GM10266 (cell line): ENCODE measurements around the gene SSTR5.

Source experiments
- DNase-seq: peaks from one replicate; pipeline ENCODE4 v3.0.0; 2012; ENCODE audit errors: extremely low spot score
- CTCF ChIP-seq: IDR thresholded peaks from 2 replicates; pipeline ENCODE4 v1.5.1; 2012; ENCODE audit warnings: mild to moderate bottlenecking, low read depth; ENCODE audit not compliant: control insufficient read depth, insufficient read depth; ENCODE audit errors: missing control alignments

The SSTR5 gene

DNA sequence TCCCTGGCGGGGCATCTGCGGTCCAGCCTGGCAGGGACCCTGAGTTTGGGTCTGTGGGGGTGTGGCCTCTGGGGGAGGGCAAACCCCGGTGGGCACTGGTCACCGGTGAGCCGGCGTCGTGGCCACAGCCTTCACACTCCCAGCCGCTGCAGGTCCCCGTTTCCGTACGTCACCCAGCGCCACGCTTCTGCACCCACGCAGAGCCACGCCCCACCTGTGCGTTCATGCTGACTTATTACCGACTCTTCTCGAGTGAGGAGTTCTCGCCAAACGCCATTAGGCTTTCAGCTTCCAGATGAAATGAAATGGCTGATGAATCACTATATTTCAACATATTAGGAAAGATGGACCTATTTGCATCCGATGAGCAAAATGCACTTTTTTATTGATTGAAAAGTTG lies 8.8 kb upstream of the SSTR5 start:
- no peak for DNase-seq
- TF ChIP-seq CTCF = no peak

DNA sequence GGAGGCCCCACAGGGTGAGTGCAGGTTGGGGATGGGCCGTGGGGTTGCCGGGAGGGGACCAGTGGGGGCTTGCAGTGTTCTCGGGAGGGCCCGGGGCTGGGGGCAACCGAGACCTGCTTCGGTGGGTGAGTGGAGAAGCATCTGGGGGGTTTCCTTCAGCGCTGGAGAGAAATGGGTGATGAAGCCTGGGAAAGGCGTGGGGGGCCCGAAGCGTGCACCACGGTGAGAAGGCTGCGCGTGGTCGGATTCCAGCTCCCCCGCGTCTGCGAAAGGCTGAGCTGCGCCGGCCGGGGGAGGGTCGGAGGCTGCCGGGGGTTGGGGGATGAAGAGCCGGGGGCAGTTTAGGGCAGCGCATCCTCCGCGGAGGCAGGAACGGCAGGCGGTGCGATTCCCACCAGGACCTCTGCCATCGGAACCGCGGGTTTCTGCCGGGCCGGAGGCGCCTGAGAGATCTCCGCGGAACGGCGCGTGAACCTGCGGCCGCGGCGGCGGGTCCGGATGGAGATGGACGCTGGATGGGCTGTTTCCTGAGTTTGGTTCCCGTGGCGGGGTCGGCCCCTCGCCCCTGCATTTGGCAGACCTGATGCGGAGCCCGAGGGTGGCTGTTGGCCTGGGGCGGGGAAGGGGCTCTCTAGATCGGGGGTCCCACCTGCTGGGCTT lies 6.9 kb upstream of the SSTR5 start:
- no peak for TF ChIP-seq CTCF
- no peak for DNase-seq

DNA sequence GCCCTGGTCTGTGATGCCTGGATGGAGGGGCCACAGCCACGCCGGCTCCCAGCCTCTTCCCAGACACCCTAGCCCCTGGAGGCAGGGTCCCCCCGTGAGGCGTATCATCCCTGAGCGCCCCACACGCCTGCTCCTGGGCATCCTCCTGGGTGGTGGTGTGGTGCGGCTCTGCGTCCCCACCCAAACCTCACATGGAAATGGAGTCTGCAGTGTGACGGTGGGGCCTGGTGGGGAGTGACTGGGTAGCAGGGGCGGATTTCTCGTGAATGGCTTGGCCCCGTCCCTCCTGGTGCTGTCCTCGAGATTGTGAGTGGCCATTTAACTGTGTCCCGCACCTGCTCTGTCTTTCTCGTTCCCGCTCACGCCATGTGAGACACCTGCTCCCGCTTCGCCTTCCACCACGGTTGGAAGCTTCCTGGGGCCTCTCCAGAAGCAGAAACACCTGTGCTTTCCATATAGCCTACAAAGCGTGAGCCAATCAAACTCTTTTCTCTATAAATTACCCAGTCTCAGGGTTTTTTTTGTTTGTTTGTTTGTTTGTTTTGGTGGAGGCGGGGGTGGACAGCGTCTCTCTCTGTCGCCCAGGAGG lies 5.9 kb upstream of the SSTR5 start:
- no peak for DNase-seq
- TF ChIP-seq CTCF = no peak

DNA sequence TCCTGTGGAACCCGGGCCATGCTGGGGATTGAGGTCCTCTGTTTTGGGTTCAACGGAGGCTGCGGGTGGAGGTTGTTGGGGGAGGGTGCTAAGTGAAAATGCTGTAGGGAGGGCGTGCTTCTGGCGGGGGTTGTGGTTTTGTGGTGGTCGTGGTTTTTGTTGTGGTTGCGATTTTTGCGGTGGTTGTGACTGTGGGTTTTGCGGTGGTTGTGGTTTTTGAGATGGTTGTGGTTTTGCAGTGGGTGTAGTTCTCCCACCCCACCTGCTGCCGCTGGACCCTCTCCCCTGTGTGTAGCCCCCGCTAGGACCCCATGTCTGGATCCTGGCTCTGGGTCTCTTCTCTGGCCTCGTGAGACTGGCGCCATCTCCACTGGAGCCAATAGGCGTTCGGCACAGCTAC lies 4.9 kb upstream of the SSTR5 start:
- TF ChIP-seq CTCF = no peak
- no peak for DNase-seq

GRCh38 chr16:1068451-1068850 lies 4.1 kb upstream of the SSTR5 start:
- TF ChIP-seq CTCF = no peak
- no peak for DNase-seq

DNA sequence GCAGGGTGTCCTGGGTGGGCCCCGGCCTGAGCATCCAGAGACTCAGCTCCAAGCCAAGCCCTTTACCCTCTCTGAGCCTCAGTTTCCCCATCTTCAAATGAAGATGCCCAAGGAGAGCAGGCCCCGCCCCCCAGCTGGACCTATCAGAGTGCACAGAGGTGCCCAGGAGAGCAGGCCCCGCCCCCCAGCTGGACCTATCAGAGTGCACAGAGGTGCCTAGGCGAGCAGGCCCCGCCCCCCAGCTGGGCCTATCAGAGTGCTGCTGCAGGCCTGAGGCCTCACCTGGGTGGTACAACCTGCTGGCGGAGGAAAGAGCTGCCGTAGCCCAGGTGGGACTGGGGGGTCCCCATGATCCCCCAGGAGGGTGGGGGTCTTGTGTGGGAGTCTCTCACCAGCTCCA lies 3.4 kb upstream of the SSTR5 start:
- DNase-seq = no peak
- no peak for TF ChIP-seq CTCF

DNA sequence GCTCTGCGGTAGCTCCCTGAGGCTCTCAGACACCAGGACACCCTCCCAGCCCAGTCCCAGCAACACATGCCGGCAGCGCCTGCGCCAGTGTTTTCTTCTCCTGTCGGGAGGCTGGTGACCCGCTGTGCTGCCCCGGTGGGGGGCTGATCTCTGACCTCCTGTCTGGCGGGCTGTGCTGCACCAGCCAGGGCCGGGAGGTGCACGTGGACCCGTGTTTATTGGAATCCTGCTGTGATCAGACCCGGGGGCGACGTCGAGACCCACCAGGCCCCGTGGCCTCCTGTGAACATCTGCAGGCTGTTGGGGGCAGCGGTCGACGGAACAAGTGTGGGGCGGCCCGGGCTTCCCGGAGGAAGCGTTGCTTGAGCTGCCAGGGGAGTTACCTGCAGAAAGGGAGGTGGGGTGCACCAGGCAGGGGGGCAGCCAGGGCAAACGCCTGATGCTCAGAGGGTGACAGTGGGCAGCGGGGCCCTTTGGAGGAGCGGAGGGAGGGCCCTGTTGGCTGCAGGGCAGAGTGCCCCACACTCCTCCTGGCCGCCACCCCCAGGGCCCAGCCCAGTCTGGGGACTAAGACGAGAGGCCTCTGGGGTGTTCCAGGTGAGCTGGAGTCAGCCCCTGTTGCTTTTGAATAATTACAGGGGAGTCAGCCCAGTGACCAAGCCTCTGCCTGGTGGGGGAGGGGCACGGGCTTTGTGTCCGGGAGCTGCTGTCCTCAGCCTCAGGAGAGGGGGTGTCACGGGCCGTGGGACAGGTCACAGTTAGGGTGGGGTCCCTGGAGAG lies 2.3 kb upstream of the SSTR5 start:
- no peak for TF ChIP-seq CTCF

More for the DNA sequence above, 2.3 kb upstream of the SSTR5 start:
- no peak for DNase-seq
